Measurements from ENCODE around the gene HNRNPR. TPM values are rescaled to one million over a fixed set of nuclear protein-coding genes. Genes with fewer than 3 reads are reported as not detected.

Gene HNRNPR
- total and polyA plus RNA-seq, 9 of the 15 experiments (the other 6 are each of a cell fraction or from before 2014, with no cell fraction given), result 80.9 to 372 (median 301) TPM

GRCh38 chr1:23369335-23370013, 25.4 kb upstream of the HNRNPR start, which contains the start of gene ZNF436 (continued):
- TF ChIP-seq SIX5 (IDR thresholded peaks at IDR 0.05; ENCODE audit: borderline replicate concordance in 1 of 2, insufficient read depth in 1 of 2, low read depth in 1 of 2, low read length in 2 of 2) (no peak), AFF4 (CRISPR knock-in tag; IDR thresholded peaks at IDR 0.05) (0 out of 2 replicates have a peak, but pooled peaks have one; percentile 10), NR3C1 (CRISPR knock-in tag; IDR thresholded peaks at IDR 0.05) (no peak), MIER1 (IDR thresholded peaks at IDR 0.05; ENCODE audit: low read depth) (0 out of 2 replicates have a peak, but pooled peaks have one; percentile 20), ZNF384 (IDR thresholded peaks at IDR 0.05; ENCODE audit: low read depth, low read length) (no peak), HMG20B (CRISPR knock-in tag; IDR thresholded peaks at IDR 0.05) (no peak), ERF (CRISPR knock-in tag; IDR thresholded peaks at IDR 0.05) (0 out of 2 replicates have a peak, but pooled peaks have one; percentile 29), STAT5A (IDR thresholded peaks at IDR 0.05; ENCODE audit: borderline replicate concordance, low read length) (peak; percentile 36; the same call in 1 of the 2 replicates), RBM17 (IDR thresholded peaks at IDR 0.05; ENCODE audit: borderline replicate concordance, low read depth, low read length) (no peak), EP300 (IDR thresholded peaks at IDR 0.05; ENCODE audit: low read length) (no peak), ILF3 (IDR thresholded peaks at IDR 0.05; ENCODE audit: borderline replicate concordance) (no peak), AFF1 (IDR thresholded peaks at IDR 0.05; ENCODE audit: low read depth in 1 of 2, partially characterized antibody in 2 of 2) (no peak), PHF20 (IDR thresholded peaks at IDR 0.05; ENCODE audit: partially characterized antibody) (no peak), STAG1 (CRISPR knock-in tag; IDR thresholded peaks at IDR 0.05; ENCODE audit: borderline replicate concordance) (no peak), ZNF766 (CRISPR knock-in tag; conservative IDR thresholded peaks at IDR 0.05) (peak; percentile 67), ZNF639 (CRISPR knock-in tag; conservative IDR thresholded peaks at IDR 0.05 in 1 of 2, IDR thresholded peaks at IDR 0.05 in 1 of 2) (no peak), SREBF2 (CRISPR knock-in tag; IDR thresholded peaks at IDR 0.05) (0 out of 2 replicates have a peak, but pooled peaks have one; percentile 68), ZNF551 (CRISPR knock-in tag; IDR thresholded peaks at IDR 0.05) (no peak)

Data from K562 (cell line).